ENCODE data around the gene SPHKAP. TPM values are rescaled to one million over a fixed set of nuclear protein-coding genes. Genes with fewer than 3 reads are reported as not detected.

The SPHKAP gene
- polyA plus RNA-seq, 2 of the 4 experiments (the other 2 are of a cell fraction) = 0.01 TPM; not detected in 1

DNA sequence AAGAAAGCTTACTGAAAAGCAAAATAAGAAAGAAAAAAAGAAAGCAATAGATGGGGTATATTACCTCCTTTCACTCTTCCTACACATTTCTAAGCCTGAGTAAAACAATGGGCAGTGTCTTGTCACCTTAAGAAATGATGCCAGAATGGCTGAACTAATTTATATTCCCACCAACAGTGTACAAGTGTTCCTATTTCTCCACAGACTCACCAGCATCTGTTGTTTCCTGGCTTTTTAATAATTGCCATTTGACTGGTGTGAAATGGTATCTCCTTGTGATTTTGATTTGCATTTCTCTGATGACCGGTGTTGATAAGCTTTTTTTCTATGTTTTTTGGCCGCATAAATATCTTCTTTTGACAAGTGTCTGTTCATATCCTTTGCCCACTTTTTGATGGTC is 98.4 kb downstream of the SPHKAP start:
- no peak overlapping the region for H3K27ac ChIP-seq
- ChIA-PET CTCF (no interaction called here), POLR2A (no interaction called here)
- no peak for DNase-seq (ENCODE audit: low read depth in 1 of 2, low spot score in 1 of 2)
- H3K4me2 ChIP-seq = no peak overlapping the region
- H3K4me3 ChIP-seq = no peak overlapping the region
- H3K4me1 ChIP-seq = no peaks in the 10 kb centered on the region
- no peak for FAIRE-seq
- TF ChIP-seq USF2 (IDR thresholded peaks at IDR 0.05) (no peak), ATOH8 (CRISPR knock-in tag; IDR thresholded peaks at IDR 0.05; ENCODE audit: low read depth) (no peak), CBX8 (IDR thresholded peaks at IDR 0.05) (no peak), ESRRA (IDR thresholded peaks at IDR 0.05; ENCODE audit: borderline replicate concordance, low read length) (no peak), KDM5A (IDR thresholded peaks at IDR 0.05) (no peak), RNF2 (IDR thresholded peaks at IDR 0.05; ENCODE audit: borderline replicate concordance, low read depth) (no peak), CBX2 (IDR thresholded peaks at IDR 0.05; ENCODE audit: borderline replicate concordance, low read depth) (no peak), EHMT2 (IDR thresholded peaks at IDR 0.05; ENCODE audit: low read depth) (no peak), HEYL (CRISPR knock-in tag; IDR thresholded peaks at IDR 0.05) (no peak), RAD21 (conservative IDR thresholded peaks at IDR 0.05 in 1 of 2, IDR thresholded peaks at IDR 0.05 in 1 of 2) (no peak), ZFP36 (IDR thresholded peaks at IDR 0.05; ENCODE audit: borderline replicate concordance, partially characterized antibody) (no peak), SREBF2 (IDR thresholded peaks at IDR 0.05) (no peak), HOXB13 (CRISPR knock-in tag; IDR thresholded peaks at IDR 0.05; ENCODE audit: low read depth) (no peak), JUNB (IDR thresholded peaks at IDR 0.05) (no peak), HOXB5 (CRISPR knock-in tag; IDR thresholded peaks at IDR 0.05) (no peak), E2F6 (IDR thresholded peaks at IDR 0.05; ENCODE audit: borderline replicate concordance, low read depth) (no peak), RFX5 (IDR thresholded peaks at IDR 0.05) (no peak)
- TF ChIP-seq, protein P1, sequence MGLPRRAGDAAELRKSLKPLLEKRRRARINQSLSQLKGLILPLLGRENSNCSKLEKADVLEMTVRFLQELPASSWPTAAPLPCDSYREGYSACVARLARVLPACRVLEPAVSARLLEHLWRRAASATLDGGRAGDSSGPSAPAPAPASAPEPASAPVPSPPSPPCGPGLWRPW (IDR thresholded peaks at IDR 0.05) = no peak
- H3K9me3 ChIP-seq = no peaks in the 10 kb centered on the region
- no peak for ATAC-seq
- 90% methylated on average over 2 of the region's 2 CpGs for WGBS (ENCODE audit: missing lambda C conversion rate)

- TF ChIP-seq HDAC2 (IDR thresholded peaks at IDR 0.05) (no peak), KDM5A (IDR thresholded peaks at IDR 0.05) (no peak), SREBF2 (IDR thresholded peaks at IDR 0.05) (no peak), RFX5 (IDR thresholded peaks at IDR 0.05) (no peak), NR3C1 (IDR thresholded peaks at IDR 0.05) (no peak), HEYL (CRISPR knock-in tag; IDR thresholded peaks at IDR 0.05) (no peak), MAFK (IDR thresholded peaks at IDR 0.05; ENCODE audit: partially characterized antibody) (no peak), BCL3 (IDR thresholded peaks at IDR 0.05) (no peak), GATA3 (IDR thresholded peaks at IDR 0.05; ENCODE audit: borderline replicate concordance) (no peak), RNF2 (IDR thresholded peaks at IDR 0.05; ENCODE audit: borderline replicate concordance, low read depth) (no peak), ZSCAN20 (CRISPR knock-in tag; IDR thresholded peaks at IDR 0.05) (no peak), RARB (CRISPR knock-in tag; IDR thresholded peaks at IDR 0.05) (no peak)
- TF ChIP-seq, protein P2, sequence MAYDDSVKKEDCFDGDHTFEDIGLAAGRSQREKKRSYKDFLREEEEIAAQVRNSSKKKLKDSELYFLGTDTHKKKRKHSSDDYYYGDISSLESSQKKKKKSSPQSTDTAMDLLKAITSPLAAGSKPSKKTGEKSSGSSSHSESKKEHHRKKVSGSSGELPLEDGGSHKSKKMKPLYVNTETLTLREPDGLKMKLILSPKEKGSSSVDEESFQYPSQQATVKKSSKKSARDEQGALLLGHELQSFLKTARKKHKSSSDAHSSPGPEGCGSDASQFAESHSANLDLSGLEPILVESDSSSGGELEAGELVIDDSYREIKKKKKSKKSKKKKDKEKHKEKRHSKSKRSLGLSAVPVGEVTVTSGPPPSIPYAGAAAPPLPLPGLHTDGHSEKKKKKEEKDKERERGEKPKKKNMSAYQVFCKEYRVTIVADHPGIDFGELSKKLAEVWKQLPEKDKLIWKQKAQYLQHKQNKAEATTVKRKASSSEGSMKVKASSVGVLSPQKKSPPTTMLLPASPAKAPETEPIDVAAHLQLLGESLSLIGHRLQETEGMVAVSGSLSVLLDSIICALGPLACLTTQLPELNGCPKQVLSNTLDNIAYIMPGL (CRISPR knock-in tag; IDR thresholded peaks at IDR 0.05; ENCODE audit: borderline replicate concordance) = no peak
- POLR2A ChIA-PET = no interaction called here
- no peak for DNase-seq (ENCODE audit: low read depth in 1 of 2, low spot score in 1 of 2)
- H3K9me3 ChIP-seq = no peaks in the 10 kb centered on the region
- no peak for FAIRE-seq
- CTCF ChIA-PET = no interaction called here
- ATAC-seq = no peak
- H3K4me3 ChIP-seq = no peak overlapping the region
- H3K4me2 ChIP-seq = no peak overlapping the region
- WGBS (ENCODE audit: missing lambda C conversion rate) = 36% methylated on average over 3 of the region's 3 CpGs
- H3K4me1 ChIP-seq = no peaks in the 10 kb centered on the region
- H3K27ac ChIP-seq = no peak overlapping the region
Measured at GRCh38 chr2:228082571-228082970, 98.9 kb downstream of the SPHKAP start.

All from A549 (cell line).